HG03045 (cell line): ENCODE data around the gene MOB3B.

ENCODE experiments used
- ATAC-seq: cut with Tn5 transposase; IDR thresholded peaks from one replicate; pipeline ENCODE4 v1.9.1; 2021; ENCODE audit warnings: mild to moderate bottlenecking, moderate library complexity; ENCODE audit not compliant: unreplicated experiment

MOB3B gene

DNA sequence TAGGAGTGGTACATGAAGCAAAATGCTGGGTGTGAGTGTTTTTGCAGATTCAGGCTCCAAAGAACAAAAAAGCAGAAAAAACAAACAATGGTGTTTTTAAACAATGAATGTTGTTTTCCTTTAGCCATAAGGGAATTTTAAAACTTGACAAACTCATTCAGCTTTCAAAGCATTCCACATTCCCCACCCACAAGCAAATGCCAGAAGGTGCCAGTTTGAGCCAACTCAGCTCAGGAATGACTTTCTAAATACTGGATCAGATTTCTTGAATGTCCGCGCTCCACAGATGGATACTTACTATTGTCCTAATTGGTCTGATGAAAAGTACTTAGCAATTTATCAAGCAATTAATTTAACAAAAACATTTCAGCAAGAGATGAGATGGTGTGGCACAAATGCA, 12.9 kb upstream of the MOB3B start:
- no peak for ATAC-seq

DNA sequence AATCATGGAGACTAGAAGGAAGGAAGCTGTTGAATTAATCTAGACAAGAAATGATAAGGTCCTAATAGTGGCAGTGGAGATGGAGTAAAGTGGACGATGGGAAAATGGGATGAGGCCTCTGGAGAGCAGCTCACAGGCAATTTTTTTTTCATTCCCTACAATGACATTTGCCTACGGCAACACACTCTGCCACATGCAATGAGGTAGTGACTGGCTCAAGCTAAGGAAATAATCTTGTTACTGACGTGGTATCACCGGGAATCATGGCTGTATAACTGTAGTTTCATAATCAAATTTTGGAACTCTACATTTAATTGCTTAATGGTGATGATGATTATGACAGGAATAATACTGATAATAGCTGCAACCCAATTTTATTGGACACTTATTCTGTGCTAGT, 12.1 kb upstream of the MOB3B start:
- no peak for ATAC-seq

DNA sequence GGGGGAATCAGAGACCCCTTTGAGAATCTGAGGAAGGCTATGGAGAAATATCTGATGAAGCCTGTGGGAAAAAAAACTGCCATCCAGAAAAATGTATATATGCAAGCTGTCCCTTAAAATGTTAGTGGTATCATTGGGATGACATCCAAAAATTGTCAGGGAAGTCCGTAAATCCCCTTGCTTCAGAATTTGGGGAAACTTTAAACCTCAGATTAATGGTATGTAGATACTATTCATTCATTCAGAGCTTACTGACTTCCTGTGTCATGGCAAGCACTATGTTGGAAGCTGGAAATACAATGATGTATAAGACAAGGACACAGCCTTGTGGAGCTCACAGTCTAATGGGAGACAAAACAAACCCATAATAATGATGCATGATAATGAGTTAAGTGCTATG, 10.9 kb upstream of the MOB3B start:
- no peak for ATAC-seq

DNA sequence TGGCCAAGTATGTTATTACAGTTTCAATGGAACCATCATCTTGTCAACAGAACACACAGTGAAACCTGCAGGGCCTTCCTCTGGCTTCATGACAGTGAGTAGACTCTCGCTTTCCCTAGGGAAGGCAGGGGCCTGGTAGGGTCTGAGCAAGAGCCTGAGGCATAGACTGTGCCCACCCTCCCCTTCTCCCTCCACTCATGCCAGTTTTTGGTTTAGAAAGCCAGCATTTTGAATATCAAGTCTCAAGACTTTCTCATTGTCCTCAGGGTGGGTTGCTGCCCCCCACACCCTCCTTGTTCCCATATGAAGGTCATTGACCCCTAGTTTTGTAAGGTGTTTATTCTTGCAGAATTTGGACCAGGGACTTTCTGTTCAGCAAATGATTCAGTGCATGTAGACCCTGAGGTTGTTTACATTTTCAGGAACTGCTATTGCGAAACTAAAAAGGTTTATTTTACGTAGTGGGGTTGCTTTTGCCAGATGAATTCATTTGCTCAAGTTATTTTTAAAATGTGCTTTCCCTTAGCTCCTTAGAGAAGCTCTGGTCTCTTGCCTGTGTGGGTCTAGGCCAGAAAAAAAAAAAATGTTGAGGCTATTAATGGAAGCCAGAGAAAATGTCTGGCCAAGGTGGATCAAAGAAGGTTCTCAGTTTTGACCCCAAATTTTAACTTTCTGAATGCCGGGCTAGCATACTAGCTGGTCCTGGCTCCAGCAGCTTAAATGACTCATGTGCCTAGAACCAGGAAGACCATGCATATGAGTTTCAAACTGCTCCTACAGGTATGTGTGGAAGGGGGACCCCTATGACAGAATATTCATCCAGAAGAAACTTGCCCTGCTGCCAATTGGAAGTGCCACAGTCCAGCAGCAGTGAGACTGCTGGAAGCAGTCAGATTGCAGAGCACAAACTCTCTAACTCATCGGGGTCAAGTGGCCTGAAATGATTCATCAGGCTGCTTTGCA, 10.1 kb upstream of the MOB3B start:
- peak; percentile 47 for ATAC-seq

DNA sequence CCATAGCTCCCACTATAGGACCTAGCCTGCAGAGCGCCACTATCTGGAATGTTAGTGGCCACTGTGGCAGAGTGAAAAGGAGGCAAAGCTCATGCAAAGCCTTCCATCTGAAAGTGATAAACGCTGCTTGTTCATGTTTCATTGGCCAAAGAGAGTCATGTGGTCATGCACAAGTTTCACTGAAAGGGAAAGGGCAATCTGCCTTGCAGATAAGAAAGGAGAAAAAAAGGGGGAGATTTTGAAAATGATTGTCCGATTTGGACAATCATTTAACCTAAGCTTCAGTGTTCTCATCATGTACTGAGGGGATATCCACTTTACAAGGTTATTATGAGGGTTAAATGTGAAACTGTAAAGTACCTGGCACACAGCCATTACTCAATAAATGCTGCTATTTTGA, 9.0 kb upstream of the MOB3B start:
- no peak for ATAC-seq

DNA sequence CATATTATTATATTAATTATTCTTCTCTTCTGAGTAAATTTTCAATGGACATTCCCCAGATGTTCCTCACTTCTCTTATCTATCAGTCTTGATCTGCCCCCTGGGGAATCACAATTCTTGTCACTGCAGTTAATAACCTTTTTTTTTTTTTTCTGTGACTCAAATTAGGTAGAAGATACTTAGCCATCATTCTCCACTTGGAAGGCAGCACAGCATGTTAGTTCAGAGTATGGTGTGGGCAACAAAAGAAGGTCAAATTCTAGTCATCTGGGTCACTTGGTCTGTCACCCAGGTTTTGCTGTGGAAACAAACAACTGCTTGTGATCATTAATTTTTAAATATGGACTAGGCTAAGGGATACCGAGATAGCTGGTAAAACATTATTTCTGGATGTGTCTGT, 8.1 kb upstream of the MOB3B start:
- ATAC-seq = no peak

DNA sequence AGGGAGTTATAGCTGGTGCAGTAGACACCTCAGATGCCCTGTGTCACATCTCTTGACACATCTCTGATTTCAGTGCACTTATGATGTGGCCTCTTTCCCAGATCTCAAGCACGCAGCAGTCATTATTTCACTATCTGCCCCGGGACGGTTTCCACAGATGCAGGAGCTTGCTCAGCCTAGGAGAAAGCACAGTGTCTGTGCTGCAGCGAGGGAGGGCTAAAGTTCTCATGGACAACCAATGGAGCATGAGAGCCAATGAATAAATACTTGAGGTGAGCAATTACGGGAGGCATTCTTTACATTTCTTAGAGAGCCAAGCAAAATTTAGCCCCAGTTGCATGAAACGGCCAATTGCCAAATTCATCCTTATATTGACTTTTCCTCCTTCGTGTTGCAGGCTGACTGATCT, 7.4 kb upstream of the MOB3B start:
- no peak for ATAC-seq

DNA sequence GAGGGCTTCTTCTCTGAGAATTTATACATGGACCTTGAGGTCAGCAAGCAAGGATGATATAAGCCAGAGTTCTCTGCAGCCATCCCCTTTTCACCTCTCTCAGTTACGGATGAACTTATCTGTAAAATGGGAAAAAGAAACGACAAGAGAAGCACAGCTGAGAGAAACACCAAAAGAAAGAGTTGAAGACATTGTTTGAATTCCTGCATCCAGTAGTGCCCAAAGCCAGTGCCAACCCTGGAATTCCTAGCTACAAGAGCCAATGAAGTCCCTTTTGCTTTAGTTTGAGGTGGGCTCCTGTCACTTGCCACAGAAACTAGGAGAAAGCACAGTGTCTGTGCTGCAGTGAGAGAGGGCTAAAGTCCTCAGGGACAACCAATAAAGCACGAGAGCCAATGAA, 6.6 kb upstream of the MOB3B start:
- ATAC-seq = no peak

DNA sequence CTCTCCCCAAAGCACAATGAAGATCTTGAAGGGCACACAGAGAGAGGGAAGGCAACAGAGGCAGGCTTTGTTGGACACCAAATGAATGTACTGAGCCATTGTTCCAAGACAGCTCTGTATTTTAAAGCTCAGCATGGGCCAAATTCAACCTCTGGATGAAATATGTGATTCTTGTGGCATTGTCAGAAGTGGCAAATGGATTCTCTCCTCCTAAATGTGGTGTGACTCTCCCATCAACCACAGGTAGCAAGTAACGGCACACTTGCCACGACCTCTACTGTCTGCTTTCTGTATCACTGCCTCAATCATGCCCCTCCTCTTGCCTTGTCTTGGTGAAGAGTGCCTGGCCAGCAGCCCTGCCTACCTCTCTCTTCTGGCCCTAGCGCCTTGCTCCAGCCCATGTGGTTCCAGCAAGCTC, 6.1 kb upstream of the MOB3B start:
- ATAC-seq = no peak

DNA sequence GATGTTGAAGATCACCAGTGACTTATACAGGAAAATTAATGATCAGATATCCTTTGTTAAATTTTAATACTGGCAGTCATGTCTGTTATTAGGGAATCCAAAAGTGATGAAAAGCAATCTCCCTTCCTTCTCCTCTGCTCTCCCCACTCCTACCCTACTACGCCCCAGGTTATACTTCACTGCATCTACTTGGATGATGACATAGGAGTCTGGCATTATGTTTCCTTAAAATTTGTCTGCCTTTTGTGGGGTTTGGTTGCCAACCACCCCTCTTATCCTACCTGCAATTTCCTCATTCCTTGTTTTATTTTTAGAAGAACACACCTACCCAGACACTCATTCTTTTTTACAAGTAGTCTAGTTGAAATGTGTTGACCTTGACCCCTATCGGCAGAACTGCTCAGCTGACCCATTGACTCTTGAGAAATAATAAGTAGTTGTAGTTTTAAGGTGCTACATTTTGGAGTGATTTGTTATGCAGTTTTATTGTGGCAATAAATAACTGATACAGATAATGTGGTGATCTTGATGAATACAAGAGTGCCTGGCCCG, 5.1 kb upstream of the MOB3B start:
- ATAC-seq = no peak

DNA sequence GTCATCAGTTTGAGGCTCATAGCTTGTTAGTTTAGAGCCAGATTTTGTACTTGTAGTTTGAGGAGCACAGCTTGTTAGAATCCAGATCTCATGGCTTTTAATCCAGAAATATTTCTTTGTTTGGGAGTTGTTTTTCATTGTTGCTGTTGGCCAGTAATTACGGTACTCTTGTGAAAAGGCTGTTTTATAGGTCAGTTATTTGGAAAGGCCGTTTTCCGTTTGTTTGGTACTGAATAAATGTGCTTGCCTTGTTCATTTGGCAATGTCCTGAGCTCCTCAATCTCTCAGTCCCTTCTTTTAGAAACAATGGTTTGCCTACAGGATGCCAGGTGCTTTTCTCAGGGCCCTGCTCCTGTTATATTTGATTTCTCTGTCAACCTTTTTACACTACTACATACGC, 4.5 kb upstream of the MOB3B start:
- no peak for ATAC-seq

DNA sequence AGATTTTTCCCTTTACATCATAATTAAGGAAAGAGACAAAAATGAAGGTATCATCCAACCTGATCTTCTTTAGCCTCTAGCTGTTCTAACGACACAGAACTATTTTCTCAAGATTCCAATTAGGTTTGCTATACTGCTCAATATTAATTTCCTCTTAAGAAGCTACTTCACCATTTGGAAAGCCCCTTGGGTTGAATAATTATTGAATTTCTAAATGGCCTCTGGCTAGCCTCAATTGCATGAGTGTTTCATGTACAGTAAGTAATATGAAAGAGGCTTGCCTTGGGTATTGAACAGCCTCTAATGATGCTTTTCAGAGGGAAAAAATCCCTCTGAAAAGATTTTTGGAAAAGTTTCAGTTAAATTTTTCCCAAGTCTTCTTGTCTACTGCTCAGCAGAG, 3.7 kb upstream of the MOB3B start:
- ATAC-seq = no peak

DNA sequence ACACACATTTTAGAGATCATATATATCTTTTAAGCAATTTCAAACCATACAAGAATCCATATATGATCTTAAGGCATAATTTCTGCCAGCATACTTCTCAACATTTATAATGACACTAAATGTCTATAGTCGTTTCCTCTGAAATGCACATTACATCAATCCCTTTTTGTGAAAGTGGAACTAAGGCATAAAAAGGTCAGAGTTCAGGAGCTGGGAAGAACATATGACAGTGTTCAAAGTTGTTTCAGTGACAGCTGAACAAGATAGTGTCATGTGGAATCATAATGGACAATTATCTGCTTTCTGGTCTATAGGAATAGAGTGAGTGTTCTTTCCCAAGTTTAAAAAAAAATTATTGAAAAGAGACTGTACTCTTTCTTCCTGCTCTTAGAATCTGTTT, 2.4 kb upstream of the MOB3B start:
- ATAC-seq = no peak

DNA sequence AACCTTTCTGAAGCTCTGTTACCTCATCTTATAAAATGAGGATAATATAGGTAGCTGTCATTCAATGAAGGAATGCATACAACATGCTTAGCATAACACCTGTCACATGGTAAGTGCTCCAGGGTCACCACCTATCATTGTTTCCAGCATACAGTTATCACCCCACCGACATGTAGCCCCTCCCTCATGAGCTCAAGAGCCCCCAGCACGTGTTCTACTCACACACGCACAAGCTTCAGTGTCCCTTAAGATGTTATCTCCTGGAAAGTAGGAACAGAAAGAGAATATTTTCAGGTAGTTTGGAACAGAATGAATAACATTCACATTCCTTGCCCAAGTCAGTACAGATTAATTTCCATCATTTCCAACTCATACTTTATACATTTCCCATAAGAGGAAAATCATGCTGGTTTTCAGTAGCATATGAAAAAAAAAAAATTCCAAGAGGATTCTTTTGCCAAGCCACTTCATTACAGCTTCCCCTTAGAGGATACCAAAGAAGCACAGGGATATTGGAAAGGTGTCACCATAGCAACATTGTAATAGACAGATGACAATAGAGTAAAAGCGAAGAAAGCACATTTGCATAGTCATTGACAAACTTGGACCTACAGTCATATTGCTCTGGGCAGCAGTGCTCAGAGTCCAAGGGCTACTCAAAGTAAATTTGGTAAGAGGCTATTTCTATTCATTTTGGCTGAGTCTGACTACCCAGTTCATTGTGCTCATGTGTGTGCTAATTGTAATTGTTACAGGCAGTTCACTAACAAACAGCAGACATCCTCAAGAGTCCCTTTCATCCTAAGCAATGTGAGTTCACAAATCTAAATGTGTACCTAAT, 1.5 kb upstream of the MOB3B start:
- ATAC-seq = no peak

DNA sequence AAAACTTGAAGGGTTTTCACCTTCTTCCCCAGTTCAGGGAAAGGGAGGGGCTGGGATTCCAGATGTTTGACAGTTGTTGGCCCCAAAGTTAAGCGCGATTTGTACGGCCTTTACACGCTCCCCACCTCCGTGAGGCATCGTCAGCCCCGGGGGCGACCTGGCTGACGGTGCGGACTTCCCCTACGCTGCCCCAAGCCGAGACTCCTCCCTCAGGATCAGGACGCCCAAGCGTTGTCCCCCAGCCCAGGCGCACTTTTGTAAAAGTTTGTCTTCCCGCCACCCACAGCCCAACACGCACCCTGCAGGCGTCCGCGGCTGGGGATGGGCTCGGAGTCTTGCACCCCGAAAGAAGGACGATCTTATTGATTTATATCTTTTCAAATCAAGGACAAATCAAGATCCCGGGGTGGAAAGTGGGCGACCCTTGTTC, 713 bp downstream of the MOB3B start:
- peak; percentile 57 for ATAC-seq

DNA sequence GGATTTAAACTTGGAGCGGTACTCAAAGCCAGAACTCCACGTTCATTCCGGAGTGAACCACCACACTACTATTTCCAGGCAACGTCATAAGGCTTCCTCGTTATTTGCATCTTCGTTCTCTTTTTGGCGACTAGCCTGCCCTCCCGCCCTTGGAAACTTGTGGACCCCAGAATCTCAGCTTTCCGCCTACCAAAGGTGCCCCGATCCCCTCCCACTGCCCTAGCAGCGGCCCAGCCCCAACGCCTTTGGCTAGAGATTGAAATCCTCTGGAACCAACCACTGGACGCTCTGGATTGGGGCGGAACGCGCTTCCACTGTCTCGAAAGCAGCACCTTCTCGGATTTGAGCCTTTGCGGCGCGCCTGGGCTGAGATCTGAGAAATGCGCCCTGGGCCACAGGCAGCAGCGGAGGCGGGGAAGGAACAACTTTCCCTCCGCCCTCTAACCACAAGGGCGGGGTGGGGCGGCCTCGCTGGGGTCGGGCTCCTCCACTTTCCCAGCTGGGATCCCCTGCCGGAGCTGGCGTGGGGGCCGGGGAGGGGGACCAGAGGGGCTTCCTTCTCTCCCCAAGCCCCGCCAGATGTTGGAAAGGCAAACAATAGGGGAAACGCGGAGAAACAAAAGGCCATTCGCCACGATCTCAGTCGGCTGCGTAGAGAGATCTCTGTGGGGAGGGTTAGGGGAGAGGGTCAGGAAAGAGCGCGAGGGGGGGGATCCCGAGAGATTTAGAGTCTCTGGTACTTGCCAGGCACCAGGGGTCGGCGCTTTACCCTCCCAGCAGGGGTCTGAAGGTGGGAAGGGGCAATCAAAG, 1.3 kb downstream of the MOB3B start:
- peak; percentile 58 for ATAC-seq

DNA sequence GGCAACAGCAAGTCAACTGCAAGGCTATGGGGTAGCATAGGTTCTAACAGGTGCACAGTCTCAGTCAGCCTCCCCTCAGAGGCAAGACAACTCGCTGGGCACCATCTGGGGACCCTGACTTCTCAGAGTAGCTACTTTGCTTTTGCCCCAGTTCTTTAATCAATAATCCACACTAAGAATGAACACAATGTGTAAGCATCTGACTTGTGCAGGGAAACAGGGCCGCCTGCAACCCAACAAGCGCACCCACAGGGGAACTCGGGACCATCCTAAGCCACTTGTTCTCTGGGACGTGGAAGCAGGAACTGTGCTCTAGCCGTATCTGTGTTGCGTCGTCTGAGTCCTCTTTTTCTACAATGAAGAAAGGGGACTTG, 1.9 kb downstream of the MOB3B start:
- ATAC-seq = no peak

DNA sequence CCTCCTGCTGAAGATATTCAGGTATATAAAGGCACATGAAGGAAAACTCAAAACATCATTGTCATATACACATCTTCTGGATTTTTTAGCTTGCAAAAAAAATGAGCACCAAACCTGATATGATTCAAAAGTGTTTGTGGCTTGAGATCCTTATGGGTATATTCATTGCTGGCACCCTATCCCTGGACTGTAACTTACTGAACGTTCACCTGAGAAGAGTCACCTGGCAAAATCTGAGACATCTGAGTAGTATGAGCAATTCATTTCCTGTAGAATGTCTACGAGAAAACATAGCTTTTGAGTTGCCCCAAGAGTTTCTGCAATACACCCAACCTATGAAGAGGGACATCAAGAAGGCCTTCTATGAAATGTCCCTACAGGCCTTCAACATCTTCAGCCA, 5.4 kb downstream of the MOB3B start, which contains the start of gene IFNK:
Gene IFNK, plus strand, starts transcription at position 55 of the 400 bp plus-strand sequence. Its CDS starts 47 bp downstream, at position 102.
- no peak for ATAC-seq

DNA sequence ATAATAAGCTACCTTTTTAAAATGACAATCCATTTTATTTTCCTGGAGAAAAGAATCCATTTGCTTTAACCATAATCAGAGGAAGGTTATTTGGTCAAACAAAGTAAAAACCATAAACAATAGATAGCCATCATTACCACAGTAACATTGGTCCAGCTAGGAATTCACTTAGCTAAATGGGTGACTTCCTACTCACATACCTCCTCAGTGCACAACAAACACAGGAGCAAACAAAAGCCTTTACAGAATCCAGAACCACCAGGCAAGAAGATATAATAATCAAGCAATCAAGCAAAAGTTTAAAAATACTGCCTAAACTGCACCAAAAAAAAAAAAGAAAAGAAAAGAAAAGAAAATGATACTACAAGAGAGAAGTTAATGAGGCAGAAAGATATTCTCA, 6.5 kb downstream of the MOB3B start:
- no peak for ATAC-seq

DNA sequence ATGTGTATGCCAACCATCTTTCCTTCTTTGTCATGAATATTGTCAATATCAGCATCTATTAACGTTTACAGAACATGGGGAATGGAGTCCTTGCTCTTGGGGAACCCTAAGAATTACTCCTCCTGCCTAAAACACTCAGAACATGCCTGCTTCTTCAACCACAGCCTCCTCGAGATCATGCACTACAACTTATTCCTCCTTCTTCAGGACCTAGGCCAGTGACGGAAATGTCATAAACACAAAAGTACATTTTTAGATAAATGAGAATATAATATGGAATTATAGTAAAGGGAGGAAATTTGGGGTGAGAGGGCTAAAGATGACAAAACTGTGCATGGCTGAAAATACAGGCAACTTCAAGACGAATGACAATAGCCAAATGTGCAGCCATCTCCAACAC, 8.6 kb downstream of the MOB3B start:
- ATAC-seq = no peak
